Body of pancreas (tissue), 4 donors: ENCODE data around the gene MTCH1. TPM values are rescaled to one million over a fixed set of nuclear protein-coding genes. Genes with fewer than 3 reads are reported as not detected.

Experiments
- ATAC-seq: fragments of 150-250 bp; one replicate; pipeline ENCODE4 v1.9.1; 2016
- DNase-seq, 4 donors: peaks; one replicate each; pipeline ENCODE4 v3.0.0-alpha.2; 2019
- H3K27ac ChIP-seq, 4 donors: fragments of 200-600 bp; sonication (generic); 1 replicate in 3 of 4; 2 replicates in 1 of 4; pipeline versions ENCODE4 v1.5.1 to v1.6.1; 2016 to 2019; ENCODE audit warnings: mild to moderate bottlenecking in 1 of 4, mixed read lengths in 1 of 4, moderate library complexity in 1 of 4
- H3K27me3 ChIP-seq, 2 donors: fragments of 200-600 bp; sonication (generic); one replicate each; pipeline ENCODE4 v1.6.0; 2016; ENCODE audit warnings: mild to moderate bottlenecking in 1 of 2
- H3K36me3 ChIP-seq, 2 donors: fragments of 200-600 bp; sonication (generic); replicated peaks in 1 of 2; 2 replicates each; pipeline ENCODE4 v1.5.1; 2016; ENCODE audit warnings: low read depth in 2 of 2; ENCODE audit not compliant: insufficient read depth in 1 of 2
- H3K4me1 ChIP-seq: fragments of 200-600 bp; sonication (generic); one replicate; pipeline ENCODE4 v1.6.0; 2016
- H3K4me3 ChIP-seq, 2 donors: fragments of 200-600 bp; sonication (generic); 1 replicate in 1 of 2; 2 replicates in 1 of 2; pipeline ENCODE4 v1.5.1; 2016 to 2019
- H3K9me3 ChIP-seq, 3 donors: fragments of 200-600 bp; sonication (generic); 1 replicate in 2 of 3; 2 replicates in 1 of 3; pipeline ENCODE4 v1.5.1; 2016
- POLR2A ChIP-seq, 3 donors: fragments of 450-650 bp; IDR thresholded peaks; one replicate each; pipeline ENCODE4 v1.6.1; 2016; ENCODE audit warnings: antibody characterized with exemption in 3 of 3, mild to moderate bottlenecking in 2 of 3
- WGBS, 2 donors: methylation state at CpG; one replicate each; pipeline ENCODE4 v1.1.5; 2017; 5-methylcytosine and 5-hydroxymethylcytosine counted together
- intact Hi-C: fragments of 100-400 bp; cut with DNase I; formaldehyde crosslinking; loops from one replicate; pipeline ENCODE4 v1.15.1; 2023
- total RNA-seq, 2 donors: library from RNA; depleted of rRNA; stranded (reverse); fragments of >200 nt; gene quantifications; one replicate each; pipeline ENCODE4 v1.1.0, GENCODE V29; 2016
- TF ChIP-seq, protein P1 (sequence below), 7 experiments: fragments of 450-650 bp in 4 of 7; fragments of 200-600 bp in 3 of 7; sonication (generic) in 3 of 7; IDR thresholded peaks; one replicate each; pipeline ENCODE4 v1.5.1; 2016 to 2019; ENCODE audit warnings: antibody characterized with exemption in 7 of 7

The MTCH1 gene
- total RNA-seq, 2 donors from 2014 or later, result 152 to 198 TPM

DNA sequence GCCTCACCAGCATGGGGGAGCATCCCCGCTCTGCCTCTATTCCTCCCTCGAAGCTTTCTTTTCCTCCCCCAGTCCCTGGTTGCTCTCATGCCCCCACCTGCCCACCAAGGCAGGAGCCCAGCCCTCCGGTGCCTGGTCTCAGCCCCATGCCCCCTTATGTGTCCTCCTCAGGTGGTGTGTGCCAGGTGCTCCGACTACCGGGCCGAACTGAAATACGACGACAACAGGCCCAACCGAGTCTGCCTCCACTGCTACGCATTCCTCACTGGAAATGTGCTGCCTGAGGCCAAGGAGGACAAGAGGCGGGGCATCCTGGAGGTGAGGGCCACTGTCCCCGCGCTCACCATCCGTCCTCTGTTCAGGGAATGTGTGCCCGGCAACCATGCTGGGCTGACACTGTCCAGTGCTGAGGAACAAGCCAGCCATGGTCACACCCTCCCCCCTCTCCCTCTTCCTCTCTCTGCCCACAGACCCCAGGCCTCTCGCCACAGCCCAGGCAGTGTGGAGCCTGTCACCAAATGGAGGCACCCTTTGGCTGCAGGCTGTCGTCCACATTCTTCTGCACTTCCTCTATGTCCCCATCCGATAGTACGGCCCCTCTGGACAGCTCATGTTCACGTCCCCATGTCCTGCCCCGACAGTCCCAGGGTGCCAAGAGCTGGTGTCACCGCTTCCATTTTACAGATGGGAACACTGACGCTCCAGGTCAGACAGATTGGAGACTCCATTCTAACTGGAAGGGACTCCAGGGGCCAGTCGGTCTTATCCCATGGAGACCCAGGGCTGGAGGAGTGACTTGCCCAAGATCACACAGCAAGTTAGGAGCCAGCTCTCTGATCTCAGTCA is 39.8 kb upstream of the MTCH1 start:
- no peaks in the 10 kb centered on the region for H3K9me3 ChIP-seq
- DNase-seq (no peak), ATAC-seq (no peak)
- no peaks in the 10 kb centered on the region for H3K27me3 ChIP-seq
- no peak overlapping the region for H3K27ac ChIP-seq
- WGBS, 2 donors, result 91 to 94% methylated on average over 23 to 24 of the region's 24 CpGs
- intact Hi-C loops, result loop anchor here (5.0 kb wide), 1 partner anchor 146 kb away; the partner anchor contains the start of gene PIM1
- H3K36me3 ChIP-seq, result no peaks in the 10 kb centered on the region
- H3K4me1 ChIP-seq, result peaks cover 27% of the 10 kb centered on the region
- no peak overlapping the region for H3K4me3 ChIP-seq
- TF ChIP-seq, protein P1, sequence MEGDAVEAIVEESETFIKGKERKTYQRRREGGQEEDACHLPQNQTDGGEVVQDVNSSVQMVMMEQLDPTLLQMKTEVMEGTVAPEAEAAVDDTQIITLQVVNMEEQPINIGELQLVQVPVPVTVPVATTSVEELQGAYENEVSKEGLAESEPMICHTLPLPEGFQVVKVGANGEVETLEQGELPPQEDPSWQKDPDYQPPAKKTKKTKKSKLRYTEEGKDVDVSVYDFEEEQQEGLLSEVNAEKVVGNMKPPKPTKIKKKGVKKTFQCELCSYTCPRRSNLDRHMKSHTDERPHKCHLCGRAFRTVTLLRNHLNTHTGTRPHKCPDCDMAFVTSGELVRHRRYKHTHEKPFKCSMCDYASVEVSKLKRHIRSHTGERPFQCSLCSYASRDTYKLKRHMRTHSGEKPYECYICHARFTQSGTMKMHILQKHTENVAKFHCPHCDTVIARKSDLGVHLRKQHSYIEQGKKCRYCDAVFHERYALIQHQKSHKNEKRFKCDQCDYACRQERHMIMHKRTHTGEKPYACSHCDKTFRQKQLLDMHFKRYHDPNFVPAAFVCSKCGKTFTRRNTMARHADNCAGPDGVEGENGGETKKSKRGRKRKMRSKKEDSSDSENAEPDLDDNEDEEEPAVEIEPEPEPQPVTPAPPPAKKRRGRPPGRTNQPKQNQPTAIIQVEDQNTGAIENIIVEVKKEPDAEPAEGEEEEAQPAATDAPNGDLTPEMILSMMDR (IDR thresholded peaks at IDR 0.05), result no peak
- no peak for TF ChIP-seq POLR2A (IDR thresholded peaks at IDR 0.05)

DNA sequence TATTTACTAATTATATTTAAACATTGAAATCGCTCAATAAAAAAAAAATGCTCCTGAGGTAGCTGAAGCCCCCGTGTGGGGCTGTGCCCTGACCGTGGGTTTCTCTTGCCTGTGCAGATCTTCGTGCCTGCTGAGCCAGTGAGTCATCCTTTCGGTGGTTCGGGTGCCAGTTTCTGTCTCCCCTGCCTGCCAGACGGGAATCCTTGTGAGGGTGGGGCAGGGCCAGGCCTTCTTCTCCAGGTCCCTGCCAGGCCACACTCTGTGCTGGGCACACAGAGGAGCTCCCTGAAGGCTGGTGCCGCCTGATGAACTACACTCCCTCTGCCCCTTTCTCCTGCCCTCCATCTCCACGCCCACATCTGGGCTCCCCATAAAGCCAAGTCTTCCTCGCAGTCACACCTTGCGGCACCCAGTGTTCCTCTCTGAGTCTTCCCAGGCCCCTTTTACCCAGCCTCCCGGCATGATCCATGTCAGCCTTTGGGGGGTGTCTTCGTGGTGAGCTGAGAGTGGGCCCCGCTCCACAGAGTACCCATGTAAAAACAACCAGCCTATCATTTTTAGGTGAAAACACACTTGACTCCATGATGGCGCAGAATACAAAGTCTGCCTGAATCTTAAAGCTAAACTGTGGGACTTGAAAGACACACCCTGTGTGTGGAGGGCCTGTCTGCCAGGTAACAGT is 38.8 kb upstream of the MTCH1 start:
- 65 to 70% methylated on average over 15 of the region's 15 CpGs for WGBS, 2 donors
- no peaks in the 10 kb centered on the region for H3K36me3 ChIP-seq
- H3K4me3 ChIP-seq, result no peak overlapping the region
- no peak for TF ChIP-seq POLR2A (IDR thresholded peaks at IDR 0.05)
- TF ChIP-seq, protein P1 (IDR thresholded peaks at IDR 0.05), result no peak
- DNase-seq (peak; percentile 46 to 90 (median 66)), ATAC-seq (peak; percentile 46)
- peaks cover 34% of the 10 kb centered on the region for H3K4me1 ChIP-seq
- peak overlapping the region; percentile 4 to 68 (median 44) for H3K27ac ChIP-seq
- H3K27me3 ChIP-seq, result no peaks in the 10 kb centered on the region
- intact Hi-C loops, result loop anchor here (5.0 kb wide), 1 partner anchor 148 kb away; the partner anchor contains the start of gene PIM1
- no peaks in the 10 kb centered on the region for H3K9me3 ChIP-seq

DNA sequence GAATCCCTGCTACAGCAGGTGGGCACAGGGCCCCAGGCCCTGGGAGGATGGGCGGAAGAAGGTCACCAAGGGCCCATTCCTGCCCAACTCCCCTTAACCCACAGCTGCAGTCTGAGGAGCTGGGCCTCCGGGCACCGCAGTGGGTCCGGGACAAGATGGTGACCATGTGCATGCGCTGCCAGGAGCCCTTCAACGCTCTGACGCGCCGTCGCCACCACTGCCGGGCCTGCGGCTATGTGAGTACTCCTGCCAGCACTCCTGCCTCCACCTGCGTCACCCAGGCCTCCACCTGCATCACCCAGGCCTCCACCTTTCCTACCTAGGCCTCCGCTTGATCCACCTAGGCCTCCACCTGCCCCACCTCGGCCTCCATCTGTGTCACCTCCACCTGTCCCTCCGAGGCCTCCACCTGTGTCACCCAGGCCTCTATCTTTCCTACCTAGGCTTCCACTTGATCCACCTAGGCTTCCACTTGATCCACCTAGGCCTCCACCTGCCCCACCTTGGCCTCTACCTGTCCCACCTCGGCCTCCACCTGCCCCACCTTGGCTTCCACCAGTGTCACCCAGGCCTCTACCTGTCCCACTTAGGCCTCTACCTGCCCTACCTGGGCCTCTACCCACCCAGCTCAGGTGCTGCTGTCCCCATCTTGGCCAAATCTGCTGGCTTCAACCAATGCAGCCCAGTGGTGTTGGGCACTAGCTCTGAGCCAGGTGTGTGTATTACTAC is 36.3 kb upstream of the MTCH1 start:
- Histone ChIP-seq H3K4me1 (peaks cover 49% of the 10 kb centered on the region), H3K9me3 (no peaks in the 10 kb centered on the region), H3K36me3 (no peaks in the 10 kb centered on the region), H3K27me3 (no peaks in the 10 kb centered on the region), H3K4me3 (no peak overlapping the region), H3K27ac (peak overlapping the region in 1 of 4 donors; percentile 4)
- intact Hi-C loops, result no loop called here
- DNase-seq (no peak), ATAC-seq (no peak)
- no peak for TF ChIP-seq POLR2A (IDR thresholded peaks at IDR 0.05)
- TF ChIP-seq, protein P1 (IDR thresholded peaks at IDR 0.05), result no peak
- WGBS, 2 donors, result 92 to 93% methylated on average over 6 to 17 of the region's 17 CpGs

DNA sequence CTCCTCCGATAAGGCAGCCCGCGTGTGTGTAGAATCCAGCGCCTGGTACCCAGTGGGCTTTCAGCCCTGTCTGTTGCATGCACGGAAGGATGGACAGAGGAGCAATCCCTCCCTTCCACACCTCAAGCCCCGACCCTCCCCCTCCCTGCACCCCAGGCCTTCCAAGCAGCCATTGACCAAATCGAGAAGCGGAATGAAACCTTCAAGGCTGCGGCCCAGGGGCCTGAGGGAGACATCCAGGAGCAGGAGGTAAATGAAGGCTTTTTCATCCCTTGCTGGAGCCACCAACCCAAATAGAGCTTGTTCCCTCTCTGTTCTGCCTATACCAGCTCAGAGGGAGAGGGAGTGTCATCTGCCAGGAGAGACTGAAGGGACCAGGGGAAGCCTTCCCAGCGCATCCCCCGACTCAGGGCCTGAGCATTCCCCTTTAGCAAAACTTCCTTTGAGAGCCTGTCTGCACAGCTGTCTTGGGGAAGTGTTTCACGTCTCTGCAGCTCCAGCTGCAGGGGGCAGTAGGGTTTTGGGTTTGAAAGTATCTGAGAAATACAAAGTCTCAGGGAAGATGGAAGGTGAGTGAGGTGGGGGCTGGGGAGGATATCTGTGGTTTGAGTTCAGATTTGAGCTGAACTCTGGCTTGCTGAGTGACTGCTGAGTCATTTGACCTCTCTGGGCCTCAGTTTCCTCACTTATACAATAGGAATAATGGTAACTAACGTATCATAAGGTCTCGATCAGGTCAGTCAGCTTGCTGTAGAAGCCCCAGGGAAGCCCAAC is 35.5 kb upstream of the MTCH1 start:
- Histone ChIP-seq H3K36me3 (no peaks in the 10 kb centered on the region), H3K9me3 (no peaks in the 10 kb centered on the region), H3K27me3 (no peaks in the 10 kb centered on the region), H3K4me1 (peaks cover 49% of the 10 kb centered on the region), H3K27ac (no peak overlapping the region), H3K4me3 (no peak overlapping the region)
- 82 to 88% methylated on average over 10 to 14 of the region's 14 CpGs for WGBS, 2 donors
- ATAC-seq (no peak), DNase-seq (no peak)
- no peak for TF ChIP-seq POLR2A (IDR thresholded peaks at IDR 0.05)
- TF ChIP-seq, protein P1 (IDR thresholded peaks at IDR 0.05), result peak in 3 of 7 experiments; percentile 15 to 20 (median 17)
- intact Hi-C loops, result no loop called here
